Thymus (tissue), 14 donors: ENCODE results near the gene CDAN1. TPM values are rescaled to one million over a fixed set of nuclear protein-coding genes. Genes with fewer than 3 reads are reported as not detected.
"Not testable (repeated sequence)": the region's sequence is repeated elsewhere in the genome, so short reads cannot be mapped to it uniquely, and the experiment has no call there.

Experiments used
- DNase-seq, 9 donors: peaks; one replicate each; pipeline ENCODE4 v3.0.0-alpha.2; 2013; ENCODE audit warnings: low spot score in 9 of 9, low read depth in 6 of 9, missing footprints in 1 of 9
- H3K27ac ChIP-seq, 2 donors: one replicate each; pipeline ENCODE4 v1.5.1; 2013; ENCODE audit warnings: control low read depth in 1 of 2, low read depth in 1 of 2, low read length in 1 of 2, mild to moderate bottlenecking in 1 of 2, moderate library complexity in 1 of 2
- H3K27me3 ChIP-seq, 2 donors: one replicate each; pipeline ENCODE4 v1.5.1; 2013; ENCODE audit warnings: low read length in 1 of 2; ENCODE audit not compliant: control insufficient read depth in 2 of 2, insufficient read depth in 1 of 2
- H3K36me3 ChIP-seq, 2 donors: one replicate each; pipeline ENCODE4 v1.5.1; 2013; ENCODE audit warnings: low read length in 1 of 2, mild to moderate bottlenecking in 1 of 2, moderate library complexity in 1 of 2; ENCODE audit not compliant: control insufficient read depth in 2 of 2, insufficient read depth in 2 of 2
- H3K4me1 ChIP-seq, 2 donors: one replicate each; pipeline ENCODE4 v1.5.1; 2013; ENCODE audit warnings: low read length in 2 of 2; ENCODE audit not compliant: control insufficient read depth in 2 of 2, insufficient read depth in 2 of 2
- H3K4me3 ChIP-seq, 2 donors: one replicate each; pipeline ENCODE4 v1.5.1; 2013; ENCODE audit warnings: low read length in 2 of 2, control low read depth in 1 of 2, mild to moderate bottlenecking in 1 of 2
- H3K9me3 ChIP-seq, 2 donors: one replicate each; pipeline ENCODE4 v1.5.1; 2013; ENCODE audit warnings: low read length in 1 of 2, mild to moderate bottlenecking in 1 of 2; ENCODE audit not compliant: control insufficient read depth in 2 of 2, insufficient read depth in 1 of 2
- WGBS: extraction: QIAGEN DNeasy Blood & Tissue Kit; methylation state at CpG from one replicate; pipeline ENCODE4 v1.1.7; 2013; 5-methylcytosine and 5-hydroxymethylcytosine counted together
- long read RNA-seq, 10 donors: transcript quantifications; one replicate each; lab custom pipeline, GENCODE V29; 2026
- polyA plus RNA-seq: library from polyadenylated mRNA; stranded (reverse); fragments of 200-250 nt; gene quantifications from one replicate; pipeline ENCODE4 v1.2.3, GENCODE V29; 2013
- total RNA-seq: library from RNA; stranded (reverse); fragments of 120-200 nt; gene quantifications from one replicate; pipeline ENCODE4 v1.2.4, GENCODE V29; 2013
- donor health status: healthy.

Gene CDAN1
- total RNA-seq (8.1 TPM), polyA plus RNA-seq (14.8 TPM)
- long read RNA-seq, donor 1, partial matches to known transcripts = 0 of 2 reads
- long read RNA-seq, donor 1, other reads (novel, unspliced or antisense) = 0 of 2 reads
- long read RNA-seq, donor 2 = 0 reads
- long read RNA-seq, donor 3, full-length matches to known transcripts = 7 of 7 reads
- long read RNA-seq, donor 3, partial matches to known transcripts = 0 of 7 reads
- long read RNA-seq, donor 3, other reads (novel, unspliced or antisense) = 0 of 7 reads
- long read RNA-seq, donor 4, transcript CDAN1-204 (1 exons, 2,076 nt) = major isoform, 5 of 5 reads
- long read RNA-seq, donor 4, partial matches to known transcripts = 0 of 5 reads
- long read RNA-seq, donor 4, other reads (novel, unspliced or antisense) = 0 of 5 reads
- long read RNA-seq, donor 5, transcript CDAN1-204 (1 exons, 2,076 nt) = major isoform, 14 of 15 reads
- long read RNA-seq, donor 5, partial matches to known transcripts = 0 of 15 reads
- long read RNA-seq, donor 5, other reads (novel, unspliced or antisense) = 0 of 15 reads
- long read RNA-seq, donor 6, transcript CDAN1-204 (1 exons, 2,076 nt) = major isoform, 15 of 15 reads
- long read RNA-seq, donor 6, partial matches to known transcripts = 0 of 15 reads
- long read RNA-seq, donor 6, other reads (novel, unspliced or antisense) = 0 of 15 reads
- long read RNA-seq, donor 7, partial matches to known transcripts = 0 of 4 reads
- long read RNA-seq, donor 7, other reads (novel, unspliced or antisense) = 0 of 4 reads
- long read RNA-seq, donor 8, partial matches to known transcripts = 0 of 2 reads
- long read RNA-seq, donor 8, other reads (novel, unspliced or antisense) = 0 of 2 reads
- long read RNA-seq, donor 9, transcript CDAN1-204 (1 exons, 2,076 nt) = major isoform, 6 of 6 reads
- long read RNA-seq, donor 9, partial matches to known transcripts = 0 of 6 reads
- long read RNA-seq, donor 9, other reads (novel, unspliced or antisense) = 0 of 6 reads
- long read RNA-seq, donor 10, partial matches to known transcripts = 0 of 3 reads
- long read RNA-seq, donor 10, other reads (novel, unspliced or antisense) = 0 of 3 reads

GRCh38 chr15:42736793-42737528, at the start of gene CDAN1:
CDAN1 (minus strand) TSS chr15:42737128; CDS start chr15:42737102, 26 bp downstream.
- peaks cover 28 to 33% of the 10 kb centered on the region in 2 donors for H3K36me3 ChIP-seq
- peak within 1 kb of the TSS; percentile 85 to 94 for H3K27ac ChIP-seq
- WGBS = under 1% methylated on average over 76 of the region's 76 CpGs
- H3K27me3 ChIP-seq = no peaks in the 10 kb centered on the region
- H3K4me1 ChIP-seq = peaks cover 9 to 14% of the 10 kb centered on the region in 2 donors
- peak within 1 kb of the TSS; percentile 77 to 93 for H3K4me3 ChIP-seq
- peak; percentile 39 to 93 (median 79) for DNase-seq
- no peaks in the 10 kb centered on the region for H3K9me3 ChIP-seq

GRCh38 chr15:42785569-42785968, 48.6 kb upstream of the CDAN1 start:
- no peaks in the 10 kb centered on the region for H3K4me1 ChIP-seq
- H3K27me3 ChIP-seq = no peaks in the 10 kb centered on the region
- DNase-seq = no peak
- no peaks in the 10 kb centered on the region for H3K9me3 ChIP-seq
- H3K27ac ChIP-seq = no peak overlapping the region
- 95% methylated on average over 2 of the region's 2 CpGs for WGBS
- peaks cover 8 to 9% of the 10 kb centered on the region in 2 donors for H3K36me3 ChIP-seq
- H3K4me3 ChIP-seq = no peak overlapping the region

- peaks cover 8 to 9% of the 10 kb centered on the region in 2 donors for H3K36me3 ChIP-seq
- no peak overlapping the region for H3K4me3 ChIP-seq
- 95% methylated on average over 1 of the region's 1 CpG for WGBS
- no peaks in the 10 kb centered on the region for H3K27me3 ChIP-seq
- no peaks in the 10 kb centered on the region for H3K9me3 ChIP-seq
- no peak for DNase-seq
- no peaks in the 10 kb centered on the region for H3K4me1 ChIP-seq
- H3K27ac ChIP-seq = no peak overlapping the region
Measured at GRCh38 chr15:42784705-42785104, 47.8 kb upstream of the CDAN1 start.

- Histone ChIP-seq H3K4me1 (no peaks in the 10 kb centered on the region), H3K4me3 (no peak overlapping the region), H3K27ac (no peak overlapping the region), H3K36me3 (peaks cover 8 to 9% of the 10 kb centered on the region in 2 donors), H3K27me3 (no peaks in the 10 kb centered on the region), H3K9me3 (no peaks in the 10 kb centered on the region)
- 98% methylated on average over 4 of the region's 4 CpGs for WGBS
- no peak for DNase-seq
Measured at GRCh38 chr15:42782716-42783115, 45.8 kb upstream of the CDAN1 start.

- DNase-seq = no peak
- Histone ChIP-seq H3K27me3 (no peaks in the 10 kb centered on the region), H3K27ac (no peak overlapping the region), H3K9me3 (no peaks in the 10 kb centered on the region), H3K4me1 (no peaks in the 10 kb centered on the region), H3K36me3 (peaks cover 6 to 11% of the 10 kb centered on the region in 2 donors), H3K4me3 (no peak overlapping the region)
- WGBS = 98% methylated on average over 2 of the region's 2 CpGs
Measured at GRCh38 chr15:42775416-42775815, 38.5 kb upstream of the CDAN1 start.

- Histone ChIP-seq H3K27ac (no peak overlapping the region), H3K9me3 (no peaks in the 10 kb centered on the region), H3K4me1 (no peaks in the 10 kb centered on the region), H3K27me3 (no peaks in the 10 kb centered on the region), H3K4me3 (no peak overlapping the region), H3K36me3 (peaks cover 6 to 11% of the 10 kb centered on the region in 2 donors)
- no peak for DNase-seq
- WGBS = 98% methylated on average over 2 of the region's 2 CpGs
Measured at GRCh38 chr15:42772901-42773300, 36.0 kb upstream of the CDAN1 start.

- Histone ChIP-seq H3K4me3 (no peak overlapping the region), H3K27ac (no peak overlapping the region), H3K27me3 (no peaks in the 10 kb centered on the region), H3K9me3 (no peaks in the 10 kb centered on the region), H3K36me3 (peaks cover 6 to 11% of the 10 kb centered on the region in 2 donors), H3K4me1 (no peaks in the 10 kb centered on the region)
- WGBS = 92% methylated on average over 2 of the region's 2 CpGs
- DNase-seq = no peak
Measured at GRCh38 chr15:42772144-42772543, 35.2 kb upstream of the CDAN1 start.

- H3K27me3 ChIP-seq, H3K9me3 ChIP-seq: not testable (repeated sequence)
Measured at GRCh38 chr15:42766109-42766508, 29.2 kb upstream of the CDAN1 start.

More at GRCh38 chr15:42766109-42766508, 29.2 kb upstream of the CDAN1 start:
- DNase-seq, H3K4me3 ChIP-seq, H3K36me3 ChIP-seq, H3K4me1 ChIP-seq, H3K27ac ChIP-seq: not testable (repeated sequence)
- WGBS = 97% methylated on average over 4 of the region's 4 CpGs
